GM23338 (cell line): Measurements from ENCODE around the gene GRAMD1B.

ENCODE experiments used
- CTCF ChIP-seq, 2 experiments: fragments of 200-600 bp in 1 of 2; sonication (generic) in 1 of 2; conservative IDR thresholded peaks; 2 replicates each; pipeline versions ENCODE4 v1.5.1 to v1.6.1; 2016 to 2017; ENCODE audit warnings: antibody characterized with exemption in 2 of 2, low read depth in 2 of 2, mild to moderate bottlenecking in 2 of 2, moderate library complexity in 1 of 2
- EZH2 ChIP-seq: fragments of 200-600 bp; sonication (generic); IDR thresholded peaks from one replicate; pipeline ENCODE4 v1.8.0; 2017; ENCODE audit warnings: antibody characterized with exemption, mild to moderate bottlenecking, low read depth; ENCODE audit not compliant: unreplicated experiment

DNA sequence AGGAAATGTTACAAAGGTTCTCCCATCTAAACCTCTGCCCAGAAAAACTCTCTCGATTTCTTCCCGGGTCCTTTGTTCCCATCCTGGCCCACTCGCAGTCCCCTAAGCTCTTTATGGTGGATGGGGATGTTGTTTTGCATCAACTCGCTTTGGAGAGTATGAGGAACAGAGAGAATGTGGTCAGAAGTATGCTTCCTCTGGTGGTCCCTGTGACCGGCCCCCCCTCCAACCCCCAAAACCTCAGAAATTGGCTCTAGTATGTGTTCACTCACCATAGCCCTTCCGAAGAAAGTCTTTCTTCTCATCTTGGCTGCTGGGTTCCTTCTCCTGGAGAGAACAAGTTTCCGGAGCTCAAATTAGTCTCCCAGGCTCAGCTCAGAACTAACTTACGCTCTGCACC is 54.4 kb downstream of the GRAMD1B start:
- TF ChIP-seq EZH2 (no peak), CTCF (conservative IDR thresholded peaks at IDR 0.05; ENCODE audit: low read depth in 2 of 2) (no peak)
